Measurements from ENCODE around the gene PRSS2.

The PRSS2 gene

GRCh38 chr7:142805350-142806021 lies 34.7 kb downstream of the PRSS2 start:
- FAIRE-seq: no peak

DNA sequence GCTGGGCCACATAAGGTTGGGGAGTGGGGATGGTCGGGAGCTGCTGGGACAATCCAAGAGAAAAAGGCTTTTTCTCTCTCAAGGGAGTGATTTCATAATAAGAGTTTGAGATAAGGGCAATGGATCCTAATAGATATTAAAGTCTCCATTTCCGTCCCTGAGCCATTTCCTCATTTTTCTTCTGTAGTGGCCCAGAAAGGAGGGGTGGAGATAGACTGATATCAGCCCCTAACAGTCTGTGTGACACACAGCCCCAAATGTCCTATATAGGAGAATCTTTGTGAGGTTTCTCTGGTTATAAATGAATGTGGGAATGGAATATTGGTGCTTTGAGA lies 35.2 kb downstream of the PRSS2 start:
- FAIRE-seq: no peak

- no peak for FAIRE-seq
Observed at GRCh38 chr7:142806957-142807356, 36.2 kb downstream of the PRSS2 start.

DNA sequence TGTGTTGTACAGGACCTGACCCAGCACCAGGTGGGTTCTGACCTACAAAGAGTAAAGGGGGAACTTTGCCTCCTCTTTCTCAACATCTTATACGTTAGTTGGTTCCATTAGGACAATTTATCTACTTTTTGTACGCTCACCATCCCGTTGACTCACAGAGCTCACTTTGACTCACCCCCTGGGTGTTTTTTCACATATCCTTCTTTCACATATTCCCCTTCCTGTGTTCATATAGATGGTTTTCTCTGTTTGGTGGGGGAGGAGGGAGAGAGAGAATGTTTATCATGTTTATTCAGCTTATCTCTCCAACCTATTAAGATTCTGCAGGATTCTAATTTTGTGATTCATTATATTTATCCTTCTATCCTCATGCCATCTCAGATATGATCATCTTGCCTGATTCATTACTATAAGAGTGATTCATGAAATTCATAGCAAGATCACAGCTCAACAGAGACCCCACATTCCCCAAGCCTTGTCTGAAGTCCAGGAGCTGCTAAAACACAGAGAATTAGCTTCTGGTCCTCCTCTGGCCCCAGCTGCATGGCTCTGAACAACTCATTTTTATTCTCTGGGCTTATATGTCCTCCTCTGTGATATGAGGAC lies 37.2 kb downstream of the PRSS2 start:
- FAIRE-seq: no peak

DNA sequence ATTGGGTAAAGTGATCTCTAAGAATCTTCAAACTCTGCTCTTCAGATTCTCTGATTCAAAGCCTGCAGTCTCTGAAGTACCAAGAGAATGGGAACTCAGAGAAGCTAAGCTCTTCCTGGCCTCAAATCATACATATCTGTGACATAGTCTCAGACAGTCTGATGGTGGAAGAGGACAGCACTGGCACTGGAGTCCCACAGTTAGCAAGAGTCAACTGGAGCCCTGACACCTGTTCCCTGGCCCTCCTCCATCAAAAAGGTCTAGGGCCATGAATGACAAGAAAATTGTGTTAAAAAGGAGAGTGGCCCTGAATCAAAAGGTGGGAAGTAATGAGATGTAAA lies 37.7 kb downstream of the PRSS2 start:
- FAIRE-seq: no peak

- no peak for FAIRE-seq
Observed at GRCh38 chr7:142808802-142809583, 38.2 kb downstream of the PRSS2 start.

DNA sequence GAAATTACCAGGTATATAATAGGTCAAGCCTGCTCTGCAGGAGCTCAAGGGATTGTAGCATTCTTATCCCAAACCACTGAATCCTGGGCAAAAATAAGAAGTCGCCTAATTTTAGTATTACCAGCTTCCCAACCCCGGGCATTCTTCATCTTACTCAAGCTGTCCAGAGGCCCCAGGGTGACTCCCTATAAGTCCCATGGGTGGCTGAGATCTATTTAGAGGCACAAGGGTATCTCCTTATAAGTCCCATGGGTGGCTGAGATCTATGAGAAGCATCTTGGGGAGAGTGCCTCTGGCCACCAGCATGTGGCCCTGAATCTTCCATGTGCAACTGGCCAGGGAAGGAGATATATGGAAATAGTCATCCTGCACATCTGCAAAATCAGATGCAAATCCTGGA lies 38.9 kb downstream of the PRSS2 start:
- FAIRE-seq: no peak

DNA sequence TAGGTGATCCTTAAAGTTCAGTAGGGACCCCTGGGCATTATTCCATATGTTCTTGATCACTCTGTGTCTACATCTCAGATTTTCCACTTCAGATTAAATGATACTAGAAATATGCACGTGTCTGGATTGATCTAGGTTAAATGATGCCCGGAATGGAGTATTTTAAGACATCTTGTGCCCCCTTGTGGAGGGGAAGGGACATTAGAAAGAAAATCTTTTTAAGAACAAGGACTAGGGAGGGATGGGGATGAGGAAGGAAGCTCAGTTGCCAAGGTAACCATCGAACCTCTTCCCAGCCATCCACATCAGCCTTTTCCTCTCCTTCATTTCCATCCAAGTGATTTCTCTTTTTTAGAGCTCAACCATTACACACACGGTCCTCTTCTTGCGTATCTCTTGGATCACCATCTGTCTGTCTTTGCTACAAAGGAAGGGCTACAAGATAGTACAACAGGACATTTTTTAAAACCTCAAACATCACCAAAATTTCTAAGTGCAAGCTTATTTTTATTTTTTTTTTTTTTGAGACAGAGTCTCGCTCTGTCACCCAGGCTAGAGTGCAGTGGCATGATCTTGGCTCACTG lies 40.5 kb downstream of the PRSS2 start:
- peak; percentile 46 for FAIRE-seq

DNA sequence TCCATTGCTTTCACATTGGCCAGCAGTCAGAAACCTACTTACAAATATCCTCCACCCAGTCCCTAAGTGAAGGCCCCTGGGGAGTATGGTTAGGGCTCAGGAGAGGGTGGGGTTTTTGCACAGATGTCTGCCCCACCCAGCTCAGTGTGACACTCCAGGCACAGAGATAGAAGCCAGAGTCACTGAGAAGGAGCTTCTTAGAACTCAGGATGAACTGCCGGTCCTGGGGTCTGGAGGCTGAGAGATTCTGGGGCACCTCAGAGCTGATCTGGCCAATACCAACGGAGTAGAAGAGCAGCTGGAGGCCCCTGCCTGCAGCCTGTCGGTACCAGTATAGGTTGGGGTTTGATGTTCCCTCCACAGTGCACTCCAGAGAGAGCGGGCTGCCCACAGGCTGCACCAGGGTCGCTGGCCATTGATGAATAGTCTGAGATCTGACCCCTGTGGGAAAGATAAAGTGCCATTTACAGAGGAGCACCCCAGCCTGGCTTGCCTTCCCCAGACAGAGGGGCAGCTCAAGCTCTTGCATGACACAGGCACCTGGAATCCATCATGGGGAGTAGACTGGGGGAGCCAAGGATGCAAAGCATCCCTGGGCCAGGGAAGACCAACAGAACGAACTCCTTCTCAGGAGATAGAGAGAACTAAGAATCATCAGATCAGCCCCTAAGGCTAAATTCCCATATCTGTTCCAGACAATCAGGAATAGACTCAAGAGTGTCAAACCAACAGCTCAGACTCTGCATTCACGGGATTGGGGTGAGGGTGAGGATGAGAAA lies 41.9 kb downstream of the PRSS2 start:
- FAIRE-seq: no peak

- no peak for FAIRE-seq
Observed at GRCh38 chr7:142813226-142813625, 42.5 kb downstream of the PRSS2 start.

DNA sequence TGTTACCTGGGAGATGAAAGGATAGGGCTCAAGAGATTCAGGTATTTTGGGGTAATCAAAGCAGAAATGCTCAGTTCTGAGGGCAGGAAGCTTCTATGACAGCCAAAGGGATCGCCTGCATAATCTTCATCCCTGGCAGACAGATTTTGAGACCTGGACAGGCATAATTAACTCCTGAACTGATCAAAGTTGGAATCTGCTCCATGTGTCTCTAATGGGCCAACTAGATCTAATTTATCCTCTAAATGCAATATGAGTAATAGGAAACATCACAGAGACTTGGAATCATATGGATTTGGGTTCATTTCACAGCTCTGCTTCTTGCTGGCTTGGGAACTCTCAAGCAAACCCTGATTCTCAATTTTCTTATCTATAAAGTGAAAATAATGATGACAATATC lies 42.9 kb downstream of the PRSS2 start:
- FAIRE-seq: no peak

DNA sequence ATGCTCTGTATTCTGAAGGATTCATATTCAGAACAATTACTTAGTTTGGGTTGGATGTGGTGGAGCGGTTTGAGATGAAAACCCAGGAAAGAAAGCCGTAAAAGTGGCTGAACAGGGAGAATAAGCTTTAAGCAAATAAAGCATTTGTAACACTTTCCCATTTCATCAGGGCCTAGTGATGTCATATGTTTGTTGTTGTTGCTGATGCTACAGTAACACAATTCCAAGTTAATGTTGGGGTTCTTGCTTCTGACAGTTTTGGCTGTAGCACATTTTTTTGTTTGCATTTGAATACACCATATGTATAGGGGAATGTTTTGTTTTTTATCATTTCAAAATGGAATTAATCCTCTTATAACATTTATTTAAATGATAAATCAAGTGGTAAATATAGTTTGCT lies 43.7 kb downstream of the PRSS2 start:
- no peak for FAIRE-seq

DNA sequence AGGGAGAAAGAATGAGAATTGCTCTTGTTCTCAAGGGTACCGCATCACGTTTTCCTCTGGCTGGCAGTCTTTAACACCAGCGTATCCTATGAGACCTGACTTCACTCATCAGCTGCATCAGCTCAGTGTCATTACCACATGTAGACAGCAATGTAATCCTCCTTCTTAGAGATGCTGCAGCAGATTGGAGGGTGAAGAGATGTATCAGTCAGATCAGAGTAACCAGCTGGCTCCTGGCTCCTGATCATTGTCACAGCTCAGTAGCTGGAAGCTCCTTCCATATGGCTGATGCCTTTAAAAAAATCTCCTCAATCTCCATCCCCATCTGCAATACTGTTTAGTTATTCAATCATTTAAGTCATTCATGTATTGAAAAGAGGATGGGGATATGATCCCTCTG lies 44.4 kb downstream of the PRSS2 start:
- no peak for FAIRE-seq

DNA sequence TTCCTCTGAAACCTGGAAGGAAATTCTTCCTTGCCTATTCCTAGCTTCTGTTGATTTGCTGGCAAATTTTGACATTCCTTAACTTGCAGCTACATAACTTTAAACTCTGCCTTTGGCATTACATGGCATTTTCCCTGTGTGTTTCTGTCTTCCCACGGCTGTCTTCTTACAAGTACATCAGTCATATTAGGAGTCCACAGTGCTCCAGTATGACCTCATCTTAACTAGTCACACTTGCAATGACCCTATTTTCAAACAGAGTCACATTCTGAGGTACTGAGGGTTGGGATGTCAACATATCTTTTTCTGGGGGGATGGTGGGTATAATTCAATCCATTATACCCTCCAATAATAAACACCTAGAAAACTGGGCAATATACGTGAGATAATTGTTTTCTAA lies 46.7 kb downstream of the PRSS2 start:
- no peak for FAIRE-seq

DNA sequence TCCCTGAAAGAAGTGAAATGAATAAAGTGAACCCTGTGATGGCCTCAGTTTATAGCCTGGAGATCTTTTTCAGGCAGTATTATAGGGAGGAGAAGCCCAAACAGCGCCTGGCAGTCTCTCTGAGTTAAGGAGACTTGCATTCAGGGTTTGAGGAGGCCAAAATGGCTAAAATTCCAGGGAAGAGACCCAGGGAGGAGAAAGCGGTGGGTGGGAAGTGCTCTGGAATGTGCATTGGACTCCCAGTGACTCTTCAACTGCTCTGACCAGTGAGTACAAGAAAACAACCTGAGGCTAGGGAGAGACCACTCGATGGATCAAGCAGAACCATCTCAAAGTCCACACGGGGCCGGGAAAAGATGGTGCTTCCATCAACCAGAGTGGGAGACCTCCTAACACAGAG lies 48.8 kb downstream of the PRSS2 start:
- no peak for FAIRE-seq

DNA sequence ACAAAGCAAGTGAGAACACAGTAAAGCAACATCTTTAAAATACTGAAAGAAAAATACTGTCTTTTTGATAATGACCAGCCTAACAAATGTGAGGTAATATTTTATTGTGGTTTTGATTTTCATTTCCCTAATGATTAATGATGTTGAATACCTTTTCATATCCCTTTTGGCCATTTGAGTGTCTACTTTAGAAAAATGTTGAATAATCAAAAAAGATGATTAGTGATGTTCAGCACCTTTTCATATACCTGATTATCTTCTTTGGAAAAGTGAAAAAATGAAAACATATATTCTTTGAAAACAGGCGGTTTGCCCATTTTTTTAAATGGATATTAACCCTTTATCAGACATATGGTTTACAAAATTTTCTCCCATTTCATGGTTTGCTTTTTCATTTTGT lies 51.9 kb downstream of the PRSS2 start:
- peak; percentile 16 for FAIRE-seq

All from A204.1 (cell line).